Prostate gland (tissue), 2 donors: Measurements from ENCODE around the gene GMPS.

ENCODE experiments used
- CTCF ChIP-seq, 4 experiments: fragments of 200-600 bp in 2 of 4; fragments of 450-650 bp in 2 of 4; sonication (generic) in 2 of 4; IDR thresholded peaks; 1 replicate in 3 of 4; 2 replicates in 1 of 4; pipeline ENCODE4 v1.5.1; 2016 to 2019; ENCODE audit warnings: antibody characterized with exemption in 4 of 4, mild to moderate bottlenecking in 2 of 4, moderate library complexity in 2 of 4
- POLR2A ChIP-seq: fragments of 450-650 bp; IDR thresholded peaks from one replicate; pipeline ENCODE4 v1.6.1; 2016; ENCODE audit warnings: antibody characterized with exemption, mild to moderate bottlenecking

GRCh38 chr3:155863072-155863784 lies 7.2 kb upstream of the GMPS start:
- TF ChIP-seq CTCF (IDR thresholded peaks at IDR 0.05) (no peak), POLR2A (no peak)
